Astrocyte (in vitro differentiated cells and primary cell): ENCODE measurements around the gene ELMO1. TPM values are rescaled to one million over a fixed set of nuclear protein-coding genes. Genes with fewer than 3 reads are reported as not detected.

Experiments
- DNase-seq: peaks from one replicate; pipeline ENCODE4 v3.0.0-alpha.2; 2010; ENCODE audit warnings: low read depth
- FAIRE-seq: peaks from 2 replicates; lab custom pipeline; 2011; peaks lifted over from hg19 to GRCh38; lab: Jason Lieb, UNC
- H2AFZ ChIP-seq: 2 replicates; pipeline ENCODE4 v1.6.0; 2012; ENCODE audit warnings: low read depth, low read length, inconsistent platforms
- H3K27ac ChIP-seq: 2 replicates; pipeline ENCODE4 v1.5.1; 2011; ENCODE audit warnings: low read depth, low read length, inconsistent platforms
- H3K27me3 ChIP-seq: 2 replicates; pipeline ENCODE4 v1.6.0; 2011; ENCODE audit warnings: low read length, inconsistent platforms; ENCODE audit not compliant: insufficient read depth
- H3K36me3 ChIP-seq: 2 replicates; pipeline ENCODE4 v1.5.1; 2011; ENCODE audit warnings: low read length, inconsistent platforms; ENCODE audit not compliant: insufficient read depth
- H3K4me1 ChIP-seq: 2 replicates; pipeline ENCODE4 v1.5.1; 2011; ENCODE audit warnings: low read length, inconsistent platforms; ENCODE audit not compliant: insufficient read depth
- H3K4me2 ChIP-seq: 2 replicates; pipeline ENCODE4 v1.6.0; 2012; ENCODE audit warnings: low read length, inconsistent platforms
- H3K4me3 ChIP-seq: 2 replicates; pipeline ENCODE4 v1.5.1; 2011; ENCODE audit warnings: low read depth, mild to moderate bottlenecking, low read length, inconsistent platforms; ENCODE audit not compliant: insufficient read depth
- H3K79me2 ChIP-seq: 2 replicates; pipeline ENCODE4 v1.6.0; 2012; ENCODE audit warnings: mild to moderate bottlenecking, low read length, inconsistent platforms; ENCODE audit not compliant: insufficient read depth
- H3K9ac ChIP-seq: 2 replicates; pipeline ENCODE4 v1.6.0; 2012; ENCODE audit warnings: mild to moderate bottlenecking, low read length, inconsistent platforms
- H3K9me3 ChIP-seq: 2 replicates; pipeline ENCODE4 v1.5.1; 2012; ENCODE audit warnings: low read depth, mild to moderate bottlenecking, low read length, inconsistent platforms; ENCODE audit not compliant: insufficient read depth
- H4K20me1 ChIP-seq: 2 replicates; pipeline ENCODE4 v1.6.0; 2012; ENCODE audit warnings: low read length, inconsistent platforms; ENCODE audit not compliant: insufficient read depth
- H3K27ac Mint-ChIP-seq: one replicate; pipeline ENCODE4 v1.8.0; 2021; ENCODE audit warnings: mild to moderate bottlenecking, mixed read lengths; ENCODE audit not compliant: unreplicated experiment
- H3K27me3 Mint-ChIP-seq: one replicate; pipeline ENCODE4 v1.8.0; 2021; ENCODE audit warnings: low read depth, mixed read lengths; ENCODE audit not compliant: unreplicated experiment
- H3K36me3 Mint-ChIP-seq: one replicate; pipeline ENCODE4 v1.8.0; 2021; ENCODE audit warnings: low read depth, mixed read lengths; ENCODE audit not compliant: unreplicated experiment
- H3K4me1 Mint-ChIP-seq: one replicate; pipeline ENCODE4 v1.8.0; 2021; ENCODE audit warnings: low read depth, mixed read lengths; ENCODE audit not compliant: unreplicated experiment
- H3K4me3 Mint-ChIP-seq: one replicate; pipeline ENCODE4 v1.8.0; 2021; ENCODE audit warnings: mild to moderate bottlenecking, moderate library complexity, mixed read lengths; ENCODE audit not compliant: unreplicated experiment
- H3K9me3 Mint-ChIP-seq: one replicate; pipeline ENCODE4 v1.8.0; 2021; ENCODE audit warnings: mild to moderate bottlenecking, mixed read lengths; ENCODE audit not compliant: unreplicated experiment
- EZH2 ChIP-seq: IDR thresholded peaks from 2 replicates; pipeline ENCODE4 v1.6.1; 2012; ENCODE audit warnings: mild to moderate bottlenecking, low read length, inconsistent platforms; ENCODE audit not compliant: insufficient read depth
- total RNA-seq: library from RNA; stranded (reverse); gene quantifications from 2 replicates; pipeline ENCODE4 v1.2.1, GENCODE V29; 2021
- TF ChIP-seq, protein P1 (sequence below): IDR thresholded peaks from 2 replicates; pipeline ENCODE4 v1.5.1; 2011; ENCODE audit warnings: low read depth, mild to moderate bottlenecking, inconsistent platforms, low read length, moderate library complexity; ENCODE audit not compliant: insufficient read depth

The ELMO1 gene
- total RNA-seq, 1 donor from 2014 or later, result 20.4 TPM

DNA sequence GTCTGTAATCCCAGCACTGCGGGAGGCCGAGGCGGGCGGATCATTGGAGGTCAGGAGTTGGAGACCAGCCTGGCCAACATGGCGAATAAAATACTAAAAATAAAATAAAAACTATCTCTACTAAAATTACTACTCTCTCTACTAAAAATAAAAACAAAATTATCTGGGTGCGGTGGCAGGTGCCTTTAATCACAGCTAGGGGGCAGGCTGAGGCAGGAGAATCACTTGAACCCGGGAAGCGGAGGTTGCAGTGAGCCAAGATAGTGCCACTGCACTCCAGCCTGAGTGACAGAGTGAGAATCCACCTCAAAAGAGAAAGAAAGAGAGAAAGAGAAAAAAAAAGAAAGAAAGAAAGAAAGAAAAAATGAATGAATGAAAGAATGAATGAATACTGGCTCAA, 351.4 kb downstream of the ELMO1 start:
- Mint-ChIP-seq H3K4me3 (no peak overlapping the region), H3K27me3 (no peaks in the 10 kb centered on the region), H3K36me3 (peaks cover 4% of the 10 kb centered on the region), H3K4me1 (no peaks in the 10 kb centered on the region), H3K27ac (no peak overlapping the region), H3K9me3 (peaks cover 7% of the 10 kb centered on the region)
- FAIRE-seq, result no peak
- H3K4me3 ChIP-seq, result no peak overlapping the region
- no peak overlapping the region for H3K9ac ChIP-seq
- H3K79me2 ChIP-seq, result no peaks in the 10 kb centered on the region
- no peaks in the 10 kb centered on the region for H3K27me3 ChIP-seq
- no peak for DNase-seq
- H3K4me1 ChIP-seq, result no peaks in the 10 kb centered on the region
- no peak overlapping the region for H2AFZ ChIP-seq
- TF ChIP-seq, protein P1, sequence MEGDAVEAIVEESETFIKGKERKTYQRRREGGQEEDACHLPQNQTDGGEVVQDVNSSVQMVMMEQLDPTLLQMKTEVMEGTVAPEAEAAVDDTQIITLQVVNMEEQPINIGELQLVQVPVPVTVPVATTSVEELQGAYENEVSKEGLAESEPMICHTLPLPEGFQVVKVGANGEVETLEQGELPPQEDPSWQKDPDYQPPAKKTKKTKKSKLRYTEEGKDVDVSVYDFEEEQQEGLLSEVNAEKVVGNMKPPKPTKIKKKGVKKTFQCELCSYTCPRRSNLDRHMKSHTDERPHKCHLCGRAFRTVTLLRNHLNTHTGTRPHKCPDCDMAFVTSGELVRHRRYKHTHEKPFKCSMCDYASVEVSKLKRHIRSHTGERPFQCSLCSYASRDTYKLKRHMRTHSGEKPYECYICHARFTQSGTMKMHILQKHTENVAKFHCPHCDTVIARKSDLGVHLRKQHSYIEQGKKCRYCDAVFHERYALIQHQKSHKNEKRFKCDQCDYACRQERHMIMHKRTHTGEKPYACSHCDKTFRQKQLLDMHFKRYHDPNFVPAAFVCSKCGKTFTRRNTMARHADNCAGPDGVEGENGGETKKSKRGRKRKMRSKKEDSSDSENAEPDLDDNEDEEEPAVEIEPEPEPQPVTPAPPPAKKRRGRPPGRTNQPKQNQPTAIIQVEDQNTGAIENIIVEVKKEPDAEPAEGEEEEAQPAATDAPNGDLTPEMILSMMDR, result no peak
- no peak for TF ChIP-seq EZH2
- H4K20me1 ChIP-seq, result no peaks in the 10 kb centered on the region
- no peak overlapping the region for H3K4me2 ChIP-seq
- no peak overlapping the region for H3K27ac ChIP-seq
- no peaks in the 10 kb centered on the region for H3K9me3 ChIP-seq
- no peaks in the 10 kb centered on the region for H3K36me3 ChIP-seq

DNA sequence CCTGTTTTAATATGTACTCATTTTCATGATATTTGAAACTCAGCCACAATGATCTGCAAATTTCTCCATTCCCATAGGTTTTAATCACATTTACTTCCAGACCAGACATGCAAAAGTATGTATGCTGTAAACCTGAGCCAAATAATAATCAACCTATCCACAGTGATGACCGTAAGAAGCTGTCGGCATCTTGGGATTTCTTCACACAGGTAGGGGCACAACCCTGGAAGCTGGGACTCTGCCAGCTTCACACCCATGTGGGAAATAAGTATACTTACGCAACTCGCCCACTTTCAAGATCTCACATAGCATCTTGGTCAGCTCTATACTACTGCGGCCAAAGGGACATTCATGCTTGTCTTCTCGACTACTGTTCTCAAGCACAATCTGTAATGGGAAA, 352.3 kb downstream of the ELMO1 start:
- H3K27me3 ChIP-seq, result no peaks in the 10 kb centered on the region
- Mint-ChIP-seq H3K27me3 (no peaks in the 10 kb centered on the region), H3K27ac (no peak overlapping the region), H3K4me1 (no peaks in the 10 kb centered on the region), H3K4me3 (no peak overlapping the region), H3K9me3 (peaks cover 7% of the 10 kb centered on the region), H3K36me3 (peaks cover 4% of the 10 kb centered on the region)
- H3K4me1 ChIP-seq, result no peaks in the 10 kb centered on the region
- H4K20me1 ChIP-seq, result no peaks in the 10 kb centered on the region
- no peaks in the 10 kb centered on the region for H3K36me3 ChIP-seq
- H3K9ac ChIP-seq, result no peak overlapping the region
- no peaks in the 10 kb centered on the region for H3K9me3 ChIP-seq
- no peak overlapping the region for H2AFZ ChIP-seq
- no peak for DNase-seq
- H3K79me2 ChIP-seq, result no peaks in the 10 kb centered on the region
- H3K4me3 ChIP-seq, result no peak overlapping the region
- no peak for FAIRE-seq
- TF ChIP-seq EZH2, result no peak
- TF ChIP-seq, protein P1, result no peak
- H3K27ac ChIP-seq, result no peak overlapping the region
- no peak overlapping the region for H3K4me2 ChIP-seq

DNA sequence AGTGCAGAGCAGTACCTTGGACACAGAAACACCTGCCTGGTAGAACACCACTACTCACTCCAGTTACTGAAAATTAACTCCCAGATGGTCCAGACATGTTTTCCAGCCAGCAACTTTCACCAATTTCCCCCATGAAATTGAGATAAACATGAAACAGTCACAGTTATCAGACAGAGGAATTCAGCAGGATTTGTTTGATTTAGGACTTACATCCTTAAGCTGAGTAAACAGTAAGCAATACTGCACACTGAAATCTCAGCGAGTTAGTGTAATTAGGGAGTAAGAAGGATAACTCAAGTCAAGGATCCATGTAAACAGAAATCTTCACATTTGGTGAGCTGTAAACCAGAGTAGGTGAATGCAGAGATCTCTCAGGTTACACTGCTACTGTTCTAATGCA, 353.5 kb downstream of the ELMO1 start:
- no peaks in the 10 kb centered on the region for H4K20me1 ChIP-seq
- H3K27me3 ChIP-seq, result no peaks in the 10 kb centered on the region
- H3K4me1 ChIP-seq, result no peaks in the 10 kb centered on the region
- peaks cover 3% of the 10 kb centered on the region for H3K4me1 Mint-ChIP-seq
- H3K79me2 ChIP-seq, result no peaks in the 10 kb centered on the region
- H3K9me3 ChIP-seq, result no peaks in the 10 kb centered on the region
- peaks cover 5% of the 10 kb centered on the region for H3K9me3 Mint-ChIP-seq
- H2AFZ ChIP-seq, result no peak overlapping the region
- H3K27ac Mint-ChIP-seq, result no peak overlapping the region
- no peak overlapping the region for H3K9ac ChIP-seq
- TF ChIP-seq, protein P1, result no peak
- no peak for TF ChIP-seq EZH2
- FAIRE-seq, result no peak
- no peaks in the 10 kb centered on the region for H3K36me3 ChIP-seq
- H3K27ac ChIP-seq, result no peak overlapping the region
- H3K4me3 ChIP-seq, result no peak overlapping the region
- H3K27me3 Mint-ChIP-seq, result no peaks in the 10 kb centered on the region
- H3K36me3 Mint-ChIP-seq, result peaks cover 4% of the 10 kb centered on the region
- no peak overlapping the region for H3K4me2 ChIP-seq
- H3K4me3 Mint-ChIP-seq, result no peak overlapping the region
- no peak for DNase-seq
